ENCODE data around the gene CARNS1.

CARNS1 gene

DNA sequence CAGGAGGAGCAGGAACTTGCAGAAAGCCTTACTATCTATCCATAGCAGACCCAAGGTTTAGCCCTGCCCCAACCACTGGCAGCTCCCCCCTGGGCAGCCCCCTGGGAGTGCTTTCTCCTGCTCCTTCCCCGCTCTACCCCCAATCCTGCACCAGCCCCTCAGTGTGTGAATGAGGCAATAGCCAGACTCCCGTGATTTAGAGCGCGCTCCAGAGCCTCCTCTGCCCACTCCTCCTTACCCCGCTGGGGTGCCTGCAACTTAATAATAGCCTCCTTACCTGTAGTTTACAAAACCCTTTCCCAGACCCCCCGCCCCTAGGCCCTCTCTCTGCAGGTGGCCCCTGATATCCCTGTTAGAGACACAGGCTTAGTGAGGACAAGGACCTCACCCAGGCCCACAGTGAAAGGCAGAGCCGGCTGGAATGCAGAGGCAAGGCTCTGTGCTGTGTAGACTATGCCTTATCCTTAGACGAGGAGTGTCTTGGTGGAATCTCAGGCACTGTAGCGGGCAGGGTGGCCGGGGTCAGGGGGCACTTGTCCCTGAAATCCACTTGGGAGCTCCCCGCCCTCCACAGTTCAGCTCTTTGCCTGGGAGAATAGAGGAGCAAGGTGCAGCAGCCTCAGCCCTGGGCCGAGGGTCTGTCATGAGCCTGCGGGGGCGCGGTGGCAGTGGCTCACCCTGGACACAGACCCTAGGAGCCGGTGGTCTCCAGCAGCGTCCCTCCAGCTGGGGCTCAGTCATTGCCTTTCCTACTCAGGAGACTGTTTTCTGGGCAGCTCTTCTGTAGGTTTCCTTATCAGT is 4.3 kb upstream of the CARNS1 start:
- no peak for DNase-seq (ENCODE audit: low read depth)
- H3K4me3 ChIP-seq (ENCODE audit: low read depth, low read length) = no peak overlapping the region
- TF ChIP-seq, protein P1, sequence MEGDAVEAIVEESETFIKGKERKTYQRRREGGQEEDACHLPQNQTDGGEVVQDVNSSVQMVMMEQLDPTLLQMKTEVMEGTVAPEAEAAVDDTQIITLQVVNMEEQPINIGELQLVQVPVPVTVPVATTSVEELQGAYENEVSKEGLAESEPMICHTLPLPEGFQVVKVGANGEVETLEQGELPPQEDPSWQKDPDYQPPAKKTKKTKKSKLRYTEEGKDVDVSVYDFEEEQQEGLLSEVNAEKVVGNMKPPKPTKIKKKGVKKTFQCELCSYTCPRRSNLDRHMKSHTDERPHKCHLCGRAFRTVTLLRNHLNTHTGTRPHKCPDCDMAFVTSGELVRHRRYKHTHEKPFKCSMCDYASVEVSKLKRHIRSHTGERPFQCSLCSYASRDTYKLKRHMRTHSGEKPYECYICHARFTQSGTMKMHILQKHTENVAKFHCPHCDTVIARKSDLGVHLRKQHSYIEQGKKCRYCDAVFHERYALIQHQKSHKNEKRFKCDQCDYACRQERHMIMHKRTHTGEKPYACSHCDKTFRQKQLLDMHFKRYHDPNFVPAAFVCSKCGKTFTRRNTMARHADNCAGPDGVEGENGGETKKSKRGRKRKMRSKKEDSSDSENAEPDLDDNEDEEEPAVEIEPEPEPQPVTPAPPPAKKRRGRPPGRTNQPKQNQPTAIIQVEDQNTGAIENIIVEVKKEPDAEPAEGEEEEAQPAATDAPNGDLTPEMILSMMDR (IDR thresholded peaks at IDR 0.05; ENCODE audit: insufficient read depth, low read depth, low read length, missing control alignments) = no peak

DNA sequence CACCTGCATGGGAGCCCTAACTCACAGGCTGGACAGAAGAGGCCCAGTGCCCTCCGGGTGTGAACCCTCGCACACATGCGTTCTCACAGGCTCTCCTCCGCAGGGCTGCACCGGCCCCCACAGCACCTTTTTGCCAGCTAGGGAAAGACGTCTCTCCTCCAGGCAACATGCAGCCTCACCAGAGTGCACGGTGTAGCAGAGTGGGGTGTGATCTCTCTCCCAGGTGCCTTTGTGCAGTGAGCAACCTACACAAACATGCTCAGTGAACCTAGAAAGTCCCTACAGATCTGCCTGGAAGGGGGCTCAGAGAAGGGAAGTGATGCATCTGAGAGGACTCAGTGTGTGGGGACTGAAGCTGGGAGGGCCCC is 3.7 kb upstream of the CARNS1 start:
- TF ChIP-seq, protein P1 (IDR thresholded peaks at IDR 0.05; ENCODE audit: insufficient read depth, low read depth, low read length, missing control alignments) = no peak
- H3K4me3 ChIP-seq (ENCODE audit: low read depth, low read length) = no peak overlapping the region
- DNase-seq (ENCODE audit: low read depth) = no peak

DNA sequence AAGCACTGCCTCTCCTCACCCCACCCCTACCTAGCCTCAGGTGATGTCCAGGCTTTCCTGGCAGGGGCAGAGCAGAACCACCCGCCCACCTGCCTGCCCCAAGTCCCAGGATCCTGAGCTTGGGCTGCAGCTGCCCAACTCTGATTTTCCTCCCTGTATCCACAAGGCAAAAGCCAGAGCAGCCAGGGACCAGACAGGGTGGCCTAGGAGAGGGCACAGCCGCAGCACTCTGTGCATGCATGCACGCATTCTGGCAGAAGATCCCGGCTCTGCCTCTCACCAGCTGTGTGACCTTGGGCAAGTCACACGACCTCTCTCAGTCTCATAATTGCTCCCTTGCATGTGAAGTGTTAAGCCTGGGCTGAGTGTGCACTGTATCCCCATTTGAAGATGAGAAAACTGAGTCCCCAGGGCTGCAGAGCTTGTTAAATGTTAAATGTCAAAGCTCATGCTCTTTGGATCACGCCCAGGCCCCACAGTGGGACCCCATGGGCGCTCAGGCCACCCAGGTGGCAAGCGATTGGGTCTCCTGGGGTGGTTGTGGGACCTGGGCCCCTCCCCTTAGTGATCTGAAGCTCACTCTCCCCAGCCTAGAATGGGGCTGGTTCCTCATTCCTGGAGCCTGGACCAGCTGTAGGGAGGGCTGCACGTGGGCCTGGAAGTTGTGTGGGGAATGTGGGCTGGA is 2.8 kb upstream of the CARNS1 start:
- H3K4me3 ChIP-seq (ENCODE audit: low read depth, low read length) = no peak overlapping the region
- DNase-seq (ENCODE audit: low read depth) = no peak
- TF ChIP-seq, protein P1 (IDR thresholded peaks at IDR 0.05; ENCODE audit: insufficient read depth, low read depth, low read length, missing control alignments) = no peak

DNA sequence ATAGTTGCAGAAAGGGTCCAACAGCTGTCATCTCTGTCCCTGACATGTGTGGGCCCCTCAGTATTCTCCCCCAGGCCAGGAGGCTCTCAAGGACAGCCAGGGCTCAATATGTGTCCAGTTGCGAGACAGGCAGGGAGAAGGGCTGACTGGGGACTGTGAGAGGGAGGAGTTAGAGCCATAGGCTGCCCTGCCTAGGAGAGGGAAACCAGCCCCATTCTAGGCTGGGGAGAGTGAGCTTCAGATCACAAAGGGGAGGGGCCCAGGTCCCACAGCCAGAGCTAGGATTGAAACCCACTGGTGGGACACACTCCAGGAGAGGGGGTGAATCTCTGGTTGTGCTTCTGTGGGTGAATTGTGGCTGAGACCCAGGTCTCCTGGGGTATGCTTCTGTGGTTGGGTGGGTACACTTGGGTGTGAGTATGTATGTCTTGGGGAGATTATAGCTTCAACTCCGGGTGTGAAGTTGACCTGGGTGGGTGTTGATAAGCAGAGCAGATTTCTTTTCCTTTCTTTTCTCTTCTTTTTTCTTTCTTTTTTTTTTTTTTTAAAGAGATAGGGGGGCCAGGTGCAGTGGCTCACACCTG is 2.1 kb upstream of the CARNS1 start:
- H3K4me3 ChIP-seq (ENCODE audit: low read depth, low read length) = no peak overlapping the region
- DNase-seq (ENCODE audit: low read depth) = no peak
- TF ChIP-seq, protein P1 (IDR thresholded peaks at IDR 0.05; ENCODE audit: insufficient read depth, low read depth, low read length, missing control alignments) = no peak

DNA sequence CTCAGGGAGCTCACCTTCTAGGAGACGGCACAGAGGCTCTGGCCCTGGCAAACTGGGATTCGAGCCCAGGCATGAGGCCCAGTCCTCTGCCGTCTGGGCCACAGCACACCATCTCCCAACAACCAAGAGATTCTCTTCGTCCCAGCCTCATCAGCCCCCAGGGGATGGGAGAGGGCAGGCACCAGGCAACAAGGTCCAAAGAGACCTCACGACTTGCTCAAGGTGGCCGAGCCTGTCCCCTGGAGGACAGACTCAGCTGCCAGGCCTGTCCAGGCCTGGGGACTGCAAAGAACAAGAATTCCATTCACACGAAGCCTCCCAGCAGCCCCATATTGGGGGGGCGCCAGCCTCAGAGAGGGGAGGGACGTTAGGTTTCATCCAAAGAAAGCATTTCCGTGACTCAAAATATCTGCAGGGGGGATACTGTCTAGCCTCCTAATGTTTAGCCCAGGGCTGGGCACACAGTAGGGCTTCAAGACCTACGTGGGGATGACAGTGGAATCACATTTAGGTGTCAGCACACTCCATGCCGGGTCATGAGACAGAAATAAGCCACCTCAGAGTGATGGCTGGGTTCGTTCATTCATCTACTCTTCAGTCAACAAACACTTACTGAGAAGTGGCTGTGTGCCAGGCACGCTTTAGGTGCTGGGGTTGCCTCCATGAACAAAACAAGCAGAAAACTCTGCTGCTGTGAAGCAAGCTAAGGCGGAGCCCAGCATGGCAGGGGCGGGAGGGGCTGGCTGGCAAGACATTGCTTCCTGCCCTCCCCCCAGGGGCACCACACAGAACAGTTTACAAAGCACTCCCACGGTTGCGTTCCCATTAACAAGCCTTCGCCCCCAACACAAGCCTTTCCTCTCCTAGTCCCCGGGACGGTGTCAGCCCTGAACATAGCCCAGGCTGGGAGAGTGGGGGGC is 1.2 kb downstream of the CARNS1 start:
- no peak overlapping the region for H3K4me3 ChIP-seq (ENCODE audit: low read depth, low read length)
- no peak for DNase-seq (ENCODE audit: low read depth)
- TF ChIP-seq, protein P1 (IDR thresholded peaks at IDR 0.05; ENCODE audit: insufficient read depth, low read depth, low read length, missing control alignments) = no peak

DNA sequence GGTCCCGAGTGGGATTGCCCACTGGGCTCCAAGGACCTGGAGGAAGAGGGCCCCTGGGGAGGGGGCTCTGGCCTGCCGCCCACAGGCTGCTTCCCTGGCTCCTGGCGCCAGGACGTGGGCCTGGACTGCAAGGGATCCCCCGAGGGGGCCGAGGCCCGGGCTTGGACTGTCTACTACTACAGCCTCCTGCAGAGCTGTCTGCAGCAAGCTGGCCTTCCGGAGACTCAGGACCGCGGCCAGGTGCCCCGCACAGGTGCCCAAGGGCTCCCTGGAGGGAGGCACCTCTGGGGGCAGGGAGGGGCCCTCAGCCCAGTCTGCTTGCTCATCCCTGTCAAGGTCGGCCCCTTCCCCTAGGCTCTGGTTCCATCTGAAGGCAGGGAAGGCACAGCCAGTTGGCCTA is 1.9 kb downstream of the CARNS1 start:
- no peak for DNase-seq (ENCODE audit: low read depth)

More for the DNA sequence above, 1.9 kb downstream of the CARNS1 start:
- TF ChIP-seq, protein P1 (IDR thresholded peaks at IDR 0.05; ENCODE audit: insufficient read depth, low read depth, low read length, missing control alignments) = no peak
- no peak overlapping the region for H3K4me3 ChIP-seq (ENCODE audit: low read depth, low read length)
